ENCODE measurements around the gene SMR3A. TPM values are rescaled to one million over a fixed set of nuclear protein-coding genes. Genes with fewer than 3 reads are reported as not detected.

SMR3A gene
- total RNA-seq, 1 experiment from 2014 or later: not detected

DNA sequence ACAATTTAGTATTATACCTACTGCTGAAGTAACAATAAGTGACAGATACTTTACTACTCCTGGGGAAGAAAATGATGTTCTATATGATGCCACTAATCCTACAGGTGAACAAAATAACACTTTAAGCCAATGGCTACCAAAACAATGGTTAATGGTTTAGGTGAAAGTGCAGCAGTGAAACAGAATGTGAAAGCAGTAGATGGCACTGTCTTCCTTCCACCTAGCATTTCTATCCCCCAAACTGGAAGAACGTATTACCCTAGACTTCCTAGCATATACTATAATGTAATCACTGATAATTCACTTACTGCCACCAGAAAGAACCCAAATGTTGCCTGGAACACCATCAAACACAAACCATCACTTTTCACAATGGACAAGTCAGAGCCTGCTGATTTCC is 44.6 kb upstream of the SMR3A start:
- peak; percentile 63 for ATAC-seq
- CTCF ChIA-PET: no interaction called here

DNA sequence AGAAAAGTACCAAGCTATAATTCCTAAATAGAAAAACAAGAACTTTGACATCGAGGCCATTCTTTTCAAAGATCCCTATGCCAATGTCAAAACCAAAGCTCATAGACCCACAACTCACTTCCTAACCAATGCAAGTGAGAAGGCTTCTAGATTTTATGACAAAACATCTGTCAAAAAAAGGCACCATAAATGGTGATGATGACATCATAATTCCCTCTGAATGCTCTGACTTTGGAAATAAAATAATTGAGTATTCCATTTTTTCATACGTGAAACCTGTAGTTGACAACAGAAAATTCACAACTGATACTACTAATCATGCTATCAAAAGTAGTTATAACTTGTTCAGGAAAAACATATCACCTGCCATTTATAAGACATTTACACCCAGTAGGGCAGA is 34.5 kb upstream of the SMR3A start:
- ChIA-PET POLR2A (no interaction called here), CTCF (no interaction called here)
- Mint-ChIP-seq H3K4me3 (no peak overlapping the region), H3K36me3 (no peaks in the 10 kb centered on the region), H3K4me1 (no peaks in the 10 kb centered on the region), H3K27ac (no peak overlapping the region), H3K27me3 (ENCODE audit: low read depth) (no peaks in the 10 kb centered on the region), H3K9me3 (peaks cover 16% of the 10 kb centered on the region)
- ATAC-seq (no peak), DNase-seq (ENCODE audit: low spot score) (no peak)
- TF ChIP-seq, protein P1, sequence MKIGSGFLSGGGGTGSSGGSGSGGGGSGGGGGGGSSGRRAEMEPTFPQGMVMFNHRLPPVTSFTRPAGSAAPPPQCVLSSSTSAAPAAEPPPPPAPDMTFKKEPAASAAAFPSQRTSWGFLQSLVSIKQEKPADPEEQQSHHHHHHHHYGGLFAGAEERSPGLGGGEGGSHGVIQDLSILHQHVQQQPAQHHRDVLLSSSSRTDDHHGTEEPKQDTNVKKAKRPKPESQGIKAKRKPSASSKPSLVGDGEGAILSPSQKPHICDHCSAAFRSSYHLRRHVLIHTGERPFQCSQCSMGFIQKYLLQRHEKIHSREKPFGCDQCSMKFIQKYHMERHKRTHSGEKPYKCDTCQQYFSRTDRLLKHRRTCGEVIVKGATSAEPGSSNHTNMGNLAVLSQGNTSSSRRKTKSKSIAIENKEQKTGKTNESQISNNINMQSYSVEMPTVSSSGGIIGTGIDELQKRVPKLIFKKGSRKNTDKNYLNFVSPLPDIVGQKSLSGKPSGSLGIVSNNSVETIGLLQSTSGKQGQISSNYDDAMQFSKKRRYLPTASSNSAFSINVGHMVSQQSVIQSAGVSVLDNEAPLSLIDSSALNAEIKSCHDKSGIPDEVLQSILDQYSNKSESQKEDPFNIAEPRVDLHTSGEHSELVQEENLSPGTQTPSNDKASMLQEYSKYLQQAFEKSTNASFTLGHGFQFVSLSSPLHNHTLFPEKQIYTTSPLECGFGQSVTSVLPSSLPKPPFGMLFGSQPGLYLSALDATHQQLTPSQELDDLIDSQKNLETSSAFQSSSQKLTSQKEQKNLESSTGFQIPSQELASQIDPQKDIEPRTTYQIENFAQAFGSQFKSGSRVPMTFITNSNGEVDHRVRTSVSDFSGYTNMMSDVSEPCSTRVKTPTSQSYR (CRISPR knock-in tag; IDR thresholded peaks at IDR 0.05): no peak
- TF ChIP-seq, protein P2, sequence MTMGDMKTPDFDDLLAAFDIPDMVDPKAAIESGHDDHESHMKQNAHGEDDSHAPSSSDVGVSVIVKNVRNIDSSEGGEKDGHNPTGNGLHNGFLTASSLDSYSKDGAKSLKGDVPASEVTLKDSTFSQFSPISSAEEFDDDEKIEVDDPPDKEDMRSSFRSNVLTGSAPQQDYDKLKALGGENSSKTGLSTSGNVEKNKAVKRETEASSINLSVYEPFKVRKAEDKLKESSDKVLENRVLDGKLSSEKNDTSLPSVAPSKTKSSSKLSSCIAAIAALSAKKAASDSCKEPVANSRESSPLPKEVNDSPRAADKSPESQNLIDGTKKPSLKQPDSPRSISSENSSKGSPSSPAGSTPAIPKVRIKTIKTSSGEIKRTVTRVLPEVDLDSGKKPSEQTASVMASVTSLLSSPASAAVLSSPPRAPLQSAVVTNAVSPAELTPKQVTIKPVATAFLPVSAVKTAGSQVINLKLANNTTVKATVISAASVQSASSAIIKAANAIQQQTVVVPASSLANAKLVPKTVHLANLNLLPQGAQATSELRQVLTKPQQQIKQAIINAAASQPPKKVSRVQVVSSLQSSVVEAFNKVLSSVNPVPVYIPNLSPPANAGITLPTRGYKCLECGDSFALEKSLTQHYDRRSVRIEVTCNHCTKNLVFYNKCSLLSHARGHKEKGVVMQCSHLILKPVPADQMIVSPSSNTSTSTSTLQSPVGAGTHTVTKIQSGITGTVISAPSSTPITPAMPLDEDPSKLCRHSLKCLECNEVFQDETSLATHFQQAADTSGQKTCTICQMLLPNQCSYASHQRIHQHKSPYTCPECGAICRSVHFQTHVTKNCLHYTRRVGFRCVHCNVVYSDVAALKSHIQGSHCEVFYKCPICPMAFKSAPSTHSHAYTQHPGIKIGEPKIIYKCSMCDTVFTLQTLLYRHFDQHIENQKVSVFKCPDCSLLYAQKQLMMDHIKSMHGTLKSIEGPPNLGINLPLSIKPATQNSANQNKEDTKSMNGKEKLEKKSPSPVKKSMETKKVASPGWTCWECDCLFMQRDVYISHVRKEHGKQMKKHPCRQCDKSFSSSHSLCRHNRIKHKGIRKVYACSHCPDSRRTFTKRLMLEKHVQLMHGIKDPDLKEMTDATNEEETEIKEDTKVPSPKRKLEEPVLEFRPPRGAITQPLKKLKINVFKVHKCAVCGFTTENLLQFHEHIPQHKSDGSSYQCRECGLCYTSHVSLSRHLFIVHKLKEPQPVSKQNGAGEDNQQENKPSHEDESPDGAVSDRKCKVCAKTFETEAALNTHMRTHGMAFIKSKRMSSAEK (CRISPR knock-in tag; IDR thresholded peaks at IDR 0.05; ENCODE audit: borderline replicate concordance): no peak

More for the DNA sequence above, 44.6 kb upstream of the SMR3A start:
- Mint-ChIP-seq H3K4me1 (peaks cover 10% of the 10 kb centered on the region), H3K27me3 (ENCODE audit: low read depth) (no peaks in the 10 kb centered on the region), H3K9me3 (no peaks in the 10 kb centered on the region), H3K36me3 (no peaks in the 10 kb centered on the region), H3K4me3 (no peak overlapping the region), H3K27ac (no peak overlapping the region)
- TF ChIP-seq GRHL2 (CRISPR knock-in tag; IDR thresholded peaks at IDR 0.05; ENCODE audit: insufficient replicate concordance, severe bottlenecking) (no peak), TEAD1 (CRISPR knock-in tag; IDR thresholded peaks at IDR 0.05) (no peak), SMAD4 (CRISPR knock-in tag; IDR thresholded peaks at IDR 0.05) (no peak), ESRRA (CRISPR knock-in tag; IDR thresholded peaks at IDR 0.05; ENCODE audit: borderline replicate concordance) (no peak), FOXP1 (CRISPR knock-in tag; IDR thresholded peaks at IDR 0.05; ENCODE audit: borderline replicate concordance) (no peak), ETV6 (CRISPR knock-in tag; IDR thresholded peaks at IDR 0.05) (no peak), NFATC4 (CRISPR knock-in tag; IDR thresholded peaks at IDR 0.05) (no peak), HMGA2 (CRISPR knock-in tag; IDR thresholded peaks at IDR 0.05) (no peak)
- TF ChIP-seq, protein P3, sequence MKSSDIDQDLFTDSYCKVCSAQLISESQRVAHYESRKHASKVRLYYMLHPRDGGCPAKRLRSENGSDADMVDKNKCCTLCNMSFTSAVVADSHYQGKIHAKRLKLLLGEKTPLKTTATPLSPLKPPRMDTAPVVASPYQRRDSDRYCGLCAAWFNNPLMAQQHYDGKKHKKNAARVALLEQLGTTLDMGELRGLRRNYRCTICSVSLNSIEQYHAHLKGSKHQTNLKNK (CRISPR knock-in tag; IDR thresholded peaks at IDR 0.05): no peak
- TF ChIP-seq, protein P4, sequence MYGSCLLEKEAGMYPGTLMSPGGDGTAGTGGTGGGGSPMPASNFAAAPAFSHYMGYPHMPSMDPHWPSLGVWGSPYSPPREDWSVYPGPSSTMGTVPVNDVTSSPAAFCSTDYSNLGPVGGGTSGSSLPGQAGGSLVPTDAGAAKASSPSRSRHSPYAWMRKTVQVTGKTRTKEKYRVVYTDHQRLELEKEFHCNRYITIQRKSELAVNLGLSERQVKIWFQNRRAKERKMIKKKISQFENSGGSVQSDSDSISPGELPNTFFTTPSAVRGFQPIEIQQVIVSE (CRISPR knock-in tag; IDR thresholded peaks at IDR 0.05; ENCODE audit: borderline replicate concordance): no peak
- TF ChIP-seq, protein P5, sequence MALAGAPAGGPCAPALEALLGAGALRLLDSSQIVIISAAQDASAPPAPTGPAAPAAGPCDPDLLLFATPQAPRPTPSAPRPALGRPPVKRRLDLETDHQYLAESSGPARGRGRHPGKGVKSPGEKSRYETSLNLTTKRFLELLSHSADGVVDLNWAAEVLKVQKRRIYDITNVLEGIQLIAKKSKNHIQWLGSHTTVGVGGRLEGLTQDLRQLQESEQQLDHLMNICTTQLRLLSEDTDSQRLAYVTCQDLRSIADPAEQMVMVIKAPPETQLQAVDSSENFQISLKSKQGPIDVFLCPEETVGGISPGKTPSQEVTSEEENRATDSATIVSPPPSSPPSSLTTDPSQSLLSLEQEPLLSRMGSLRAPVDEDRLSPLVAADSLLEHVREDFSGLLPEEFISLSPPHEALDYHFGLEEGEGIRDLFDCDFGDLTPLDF (CRISPR knock-in tag; IDR thresholded peaks at IDR 0.05): no peak
- TF ChIP-seq, protein P6, sequence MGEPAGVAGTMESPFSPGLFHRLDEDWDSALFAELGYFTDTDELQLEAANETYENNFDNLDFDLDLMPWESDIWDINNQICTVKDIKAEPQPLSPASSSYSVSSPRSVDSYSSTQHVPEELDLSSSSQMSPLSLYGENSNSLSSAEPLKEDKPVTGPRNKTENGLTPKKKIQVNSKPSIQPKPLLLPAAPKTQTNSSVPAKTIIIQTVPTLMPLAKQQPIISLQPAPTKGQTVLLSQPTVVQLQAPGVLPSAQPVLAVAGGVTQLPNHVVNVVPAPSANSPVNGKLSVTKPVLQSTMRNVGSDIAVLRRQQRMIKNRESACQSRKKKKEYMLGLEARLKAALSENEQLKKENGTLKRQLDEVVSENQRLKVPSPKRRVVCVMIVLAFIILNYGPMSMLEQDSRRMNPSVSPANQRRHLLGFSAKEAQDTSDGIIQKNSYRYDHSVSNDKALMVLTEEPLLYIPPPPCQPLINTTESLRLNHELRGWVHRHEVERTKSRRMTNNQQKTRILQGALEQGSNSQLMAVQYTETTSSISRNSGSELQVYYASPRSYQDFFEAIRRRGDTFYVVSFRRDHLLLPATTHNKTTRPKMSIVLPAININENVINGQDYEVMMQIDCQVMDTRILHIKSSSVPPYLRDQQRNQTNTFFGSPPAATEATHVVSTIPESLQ (CRISPR knock-in tag; IDR thresholded peaks at IDR 0.05): no peak
- TF ChIP-seq, protein P7, sequence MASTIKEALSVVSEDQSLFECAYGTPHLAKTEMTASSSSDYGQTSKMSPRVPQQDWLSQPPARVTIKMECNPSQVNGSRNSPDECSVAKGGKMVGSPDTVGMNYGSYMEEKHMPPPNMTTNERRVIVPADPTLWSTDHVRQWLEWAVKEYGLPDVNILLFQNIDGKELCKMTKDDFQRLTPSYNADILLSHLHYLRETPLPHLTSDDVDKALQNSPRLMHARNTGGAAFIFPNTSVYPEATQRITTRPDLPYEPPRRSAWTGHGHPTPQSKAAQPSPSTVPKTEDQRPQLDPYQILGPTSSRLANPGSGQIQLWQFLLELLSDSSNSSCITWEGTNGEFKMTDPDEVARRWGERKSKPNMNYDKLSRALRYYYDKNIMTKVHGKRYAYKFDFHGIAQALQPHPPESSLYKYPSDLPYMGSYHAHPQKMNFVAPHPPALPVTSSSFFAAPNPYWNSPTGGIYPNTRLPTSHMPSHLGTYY (CRISPR knock-in tag; IDR thresholded peaks at IDR 0.05): no peak
- TF ChIP-seq, protein P8, sequence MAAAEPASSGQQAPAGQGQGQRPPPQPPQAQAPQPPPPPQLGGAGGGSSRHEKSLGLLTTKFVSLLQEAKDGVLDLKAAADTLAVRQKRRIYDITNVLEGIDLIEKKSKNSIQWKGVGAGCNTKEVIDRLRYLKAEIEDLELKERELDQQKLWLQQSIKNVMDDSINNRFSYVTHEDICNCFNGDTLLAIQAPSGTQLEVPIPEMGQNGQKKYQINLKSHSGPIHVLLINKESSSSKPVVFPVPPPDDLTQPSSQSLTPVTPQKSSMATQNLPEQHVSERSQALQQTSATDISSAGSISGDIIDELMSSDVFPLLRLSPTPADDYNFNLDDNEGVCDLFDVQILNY (CRISPR knock-in tag; IDR thresholded peaks at IDR 0.05): no peak
- TF ChIP-seq, protein P9, sequence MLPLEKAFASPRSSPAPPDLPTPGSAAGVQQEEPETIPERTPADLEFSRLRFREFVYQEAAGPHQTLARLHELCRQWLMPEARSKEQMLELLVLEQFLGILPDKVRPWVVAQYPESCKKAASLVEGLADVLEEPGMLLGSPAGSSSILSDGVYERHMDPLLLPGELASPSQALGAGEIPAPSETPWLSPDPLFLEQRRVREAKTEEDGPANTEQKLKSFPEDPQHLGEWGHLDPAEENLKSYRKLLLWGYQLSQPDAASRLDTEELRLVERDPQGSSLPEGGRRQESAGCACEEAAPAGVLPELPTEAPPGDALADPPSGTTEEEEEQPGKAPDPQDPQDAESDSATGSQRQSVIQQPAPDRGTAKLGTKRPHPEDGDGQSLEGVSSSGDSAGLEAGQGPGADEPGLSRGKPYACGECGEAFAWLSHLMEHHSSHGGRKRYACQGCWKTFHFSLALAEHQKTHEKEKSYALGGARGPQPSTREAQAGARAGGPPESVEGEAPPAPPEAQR (CRISPR knock-in tag; IDR thresholded peaks at IDR 0.05): no peak
- TF ChIP-seq, protein P10, sequence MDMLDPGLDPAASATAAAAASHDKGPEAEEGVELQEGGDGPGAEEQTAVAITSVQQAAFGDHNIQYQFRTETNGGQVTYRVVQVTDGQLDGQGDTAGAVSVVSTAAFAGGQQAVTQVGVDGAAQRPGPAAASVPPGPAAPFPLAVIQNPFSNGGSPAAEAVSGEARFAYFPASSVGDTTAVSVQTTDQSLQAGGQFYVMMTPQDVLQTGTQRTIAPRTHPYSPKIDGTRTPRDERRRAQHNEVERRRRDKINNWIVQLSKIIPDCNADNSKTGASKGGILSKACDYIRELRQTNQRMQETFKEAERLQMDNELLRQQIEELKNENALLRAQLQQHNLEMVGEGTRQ (CRISPR knock-in tag; IDR thresholded peaks at IDR 0.05): no peak
- POLR2A ChIA-PET: no interaction called here
- no peak for DNase-seq (ENCODE audit: low spot score)

Data from WTC11 (cell line).